ENCODE measurements around the gene PCNT. TPM values are rescaled to one million over a fixed set of nuclear protein-coding genes. Genes with fewer than 3 reads are reported as not detected.

The PCNT gene
- total and polyA plus RNA-seq, 7 donors = 99.4 to 642 (median 248) TPM

DNA sequence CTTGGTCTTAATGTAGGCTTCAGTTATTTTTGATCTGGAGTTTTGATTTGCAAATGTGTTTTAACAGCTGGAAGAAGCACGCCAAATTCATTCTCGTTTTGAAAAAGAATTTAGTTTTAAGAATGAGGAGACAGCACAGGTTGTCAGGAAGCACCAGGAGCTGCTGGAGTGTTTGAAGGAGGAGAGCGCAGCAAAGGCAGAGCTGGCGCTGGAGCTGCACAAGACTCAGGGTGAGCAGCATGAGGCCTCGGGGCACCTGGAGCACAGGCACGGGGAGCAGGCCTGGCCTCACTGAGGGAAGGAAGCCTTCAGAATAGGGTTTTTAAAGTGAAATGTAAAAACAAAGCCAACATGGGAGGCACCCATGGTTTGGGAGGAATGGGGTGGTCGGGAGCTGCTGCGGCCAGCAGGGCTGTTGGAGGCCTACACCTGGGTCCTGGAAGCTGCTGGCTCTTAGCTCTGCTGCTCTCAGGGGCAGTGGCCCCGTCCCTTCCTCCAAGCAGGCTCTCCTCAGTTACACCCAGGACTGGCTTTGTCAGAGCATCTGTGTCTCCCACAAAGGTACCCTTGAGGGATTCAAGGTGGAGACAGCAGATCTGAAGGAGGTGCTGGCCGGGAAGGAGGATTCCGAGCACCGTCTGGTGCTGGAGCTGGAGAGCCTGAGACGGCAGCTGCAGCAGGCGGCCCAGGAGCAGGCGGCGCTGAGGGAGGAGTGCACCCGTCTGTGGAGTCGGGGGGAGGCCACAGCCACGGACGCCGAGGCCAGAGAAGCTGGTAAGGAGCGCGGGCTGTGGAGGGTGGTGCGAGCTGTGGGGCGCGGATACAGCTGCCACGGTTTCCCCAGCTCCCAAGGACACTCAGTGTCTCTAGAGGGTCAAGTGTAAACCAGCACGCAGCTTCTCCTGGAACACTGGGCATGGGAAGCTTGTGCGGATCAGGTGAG, 66.9 kb downstream of the PCNT start:
- intact Hi-C loops (cut with DNase I) = loop anchor here in 1 of 2 donors (10.0 kb wide), 1 partner anchor 166 kb away; the partner anchor contains the start of gene LSS
- Histone ChIP-seq H3K36me3 (ENCODE audit: insufficient read depth in 1 of 2, low read depth in 1 of 2) (peaks cover 0 to 78% of the 10 kb centered on the region in 2 donors), H3K9me3 (no peaks in the 10 kb centered on the region), H3K27me3 (ENCODE audit: insufficient read depth in 3 of 3, low read length in 2 of 3) (no peaks in the 10 kb centered on the region), H3K4me1 (peaks cover 41% of the 10 kb centered on the region), H3K4me3 (no peak overlapping the region), H3K27ac (peak overlapping the region; percentile 92)
- WGBS, 3 donors = 83 to 96% (median 84%) methylated on average over 29 of the region's 29 CpGs
- DNase-seq = peak; percentile 11 to 56
- ATAC-seq = no peak
- TF ChIP-seq, protein P1, sequence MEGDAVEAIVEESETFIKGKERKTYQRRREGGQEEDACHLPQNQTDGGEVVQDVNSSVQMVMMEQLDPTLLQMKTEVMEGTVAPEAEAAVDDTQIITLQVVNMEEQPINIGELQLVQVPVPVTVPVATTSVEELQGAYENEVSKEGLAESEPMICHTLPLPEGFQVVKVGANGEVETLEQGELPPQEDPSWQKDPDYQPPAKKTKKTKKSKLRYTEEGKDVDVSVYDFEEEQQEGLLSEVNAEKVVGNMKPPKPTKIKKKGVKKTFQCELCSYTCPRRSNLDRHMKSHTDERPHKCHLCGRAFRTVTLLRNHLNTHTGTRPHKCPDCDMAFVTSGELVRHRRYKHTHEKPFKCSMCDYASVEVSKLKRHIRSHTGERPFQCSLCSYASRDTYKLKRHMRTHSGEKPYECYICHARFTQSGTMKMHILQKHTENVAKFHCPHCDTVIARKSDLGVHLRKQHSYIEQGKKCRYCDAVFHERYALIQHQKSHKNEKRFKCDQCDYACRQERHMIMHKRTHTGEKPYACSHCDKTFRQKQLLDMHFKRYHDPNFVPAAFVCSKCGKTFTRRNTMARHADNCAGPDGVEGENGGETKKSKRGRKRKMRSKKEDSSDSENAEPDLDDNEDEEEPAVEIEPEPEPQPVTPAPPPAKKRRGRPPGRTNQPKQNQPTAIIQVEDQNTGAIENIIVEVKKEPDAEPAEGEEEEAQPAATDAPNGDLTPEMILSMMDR (IDR thresholded peaks at IDR 0.05) = no peak

DNA sequence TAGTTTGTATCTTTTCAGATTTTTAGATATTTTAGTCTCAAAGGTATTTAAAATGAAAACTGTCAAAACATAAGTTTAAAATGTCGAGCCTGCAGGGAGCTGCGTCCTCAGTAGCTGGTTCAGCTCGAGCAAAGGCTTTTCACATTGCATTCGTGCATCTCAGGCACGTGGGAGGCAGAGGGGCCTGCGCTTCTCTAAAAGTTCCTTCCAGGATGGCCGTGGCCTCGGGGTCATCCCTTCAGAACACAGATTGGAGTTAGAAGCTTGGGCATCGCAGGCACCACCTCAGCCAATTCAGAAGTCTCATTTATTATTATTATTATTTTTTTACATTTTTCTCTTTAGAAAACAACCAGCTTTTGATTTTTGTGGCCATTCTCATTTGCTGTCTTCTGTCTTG, 67.8 kb downstream of the PCNT start:
- H3K4me3 ChIP-seq = no peak overlapping the region
- 82 to 90% (median 87%) methylated on average over 9 of the region's 9 CpGs for WGBS, 3 donors
- TF ChIP-seq, protein P1 (IDR thresholded peaks at IDR 0.05) = no peak
- H3K27ac ChIP-seq = peak overlapping the region; percentile 92
- peaks cover 0 to 78% of the 10 kb centered on the region in 2 donors for H3K36me3 ChIP-seq (ENCODE audit: insufficient read depth in 1 of 2, low read depth in 1 of 2)
- H3K9me3 ChIP-seq = no peaks in the 10 kb centered on the region
- H3K4me1 ChIP-seq = peaks cover 34% of the 10 kb centered on the region
- intact Hi-C loops (cut with DNase I) = loop anchor here in 1 of 2 donors (2.0 to 10.0 kb wide), 2 partner anchors 15 to 167 kb away; partner anchors contain the start of gene LSS
- H3K27me3 ChIP-seq (ENCODE audit: insufficient read depth in 3 of 3, low read length in 2 of 3) = no peaks in the 10 kb centered on the region
- DNase-seq (peak; percentile 12 to 47), ATAC-seq (no peak)

DNA sequence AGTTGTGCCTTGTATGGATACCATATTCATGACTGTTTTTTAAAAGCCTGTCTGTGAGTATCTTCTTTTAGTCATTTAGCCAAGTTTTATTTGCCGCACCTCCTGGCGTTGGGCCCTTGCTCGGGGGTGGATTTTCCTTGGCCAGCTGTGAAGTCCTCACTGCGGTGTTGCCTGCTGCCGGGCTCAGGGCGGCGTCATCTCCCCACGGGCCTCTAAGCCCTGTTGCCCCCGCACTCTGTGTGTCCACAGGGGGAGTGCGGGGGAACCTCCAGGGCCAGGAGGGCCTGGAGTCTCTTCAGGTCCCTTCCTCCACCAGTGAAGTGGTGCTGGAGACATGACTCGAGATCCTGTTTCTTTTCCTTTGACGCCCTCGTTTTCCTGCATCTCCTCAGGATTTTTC, 69.0 kb downstream of the PCNT start:
- Histone ChIP-seq H3K4me1 (peaks cover 34% of the 10 kb centered on the region), H3K4me3 (no peak overlapping the region), H3K27me3 (ENCODE audit: insufficient read depth in 3 of 3, low read length in 2 of 3) (no peaks in the 10 kb centered on the region), H3K27ac (peak overlapping the region; percentile 92), H3K36me3 (ENCODE audit: insufficient read depth in 1 of 2, low read depth in 1 of 2) (peaks cover 0 to 80% of the 10 kb centered on the region in 2 donors), H3K9me3 (no peaks in the 10 kb centered on the region)
- 27 to 32% (median 28%) methylated on average over 13 of the region's 13 CpGs for WGBS, 3 donors
- intact Hi-C loops (cut with DNase I) = loop anchor here in 1 of 2 donors (2.0 to 10.0 kb wide), 2 partner anchors 16 to 168 kb away; partner anchors contain the start of gene LSS
- ATAC-seq (peak; percentile 18 to 44 (median 32)), DNase-seq (peak; percentile 78 to 83)
- TF ChIP-seq, protein P1 (IDR thresholded peaks at IDR 0.05) = no peak

DNA sequence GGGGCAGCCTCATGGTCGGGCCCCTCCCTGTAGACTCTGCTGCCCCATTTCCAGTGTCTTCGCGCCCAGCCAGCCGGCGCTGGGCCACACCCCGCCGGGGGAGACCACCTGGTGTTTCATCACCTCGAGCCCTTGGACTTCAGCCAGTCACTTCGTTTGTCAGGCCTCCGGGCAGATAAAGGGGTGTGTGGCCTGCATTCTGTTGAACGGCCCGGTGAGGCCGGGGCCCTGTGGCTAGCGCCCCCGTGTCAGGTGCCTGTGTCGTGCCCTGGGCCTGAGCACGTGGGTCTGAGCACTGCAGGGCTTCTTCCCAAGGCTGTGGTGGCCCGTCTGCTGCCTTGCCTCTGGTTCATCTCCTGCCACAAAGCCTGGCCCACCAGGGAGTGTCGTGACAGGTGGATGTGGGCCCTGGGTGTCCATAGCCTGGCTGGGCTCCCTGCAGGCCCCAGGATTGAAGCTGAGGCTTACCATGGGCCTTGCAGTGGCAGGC, 69.5 kb downstream of the PCNT start:
- Histone ChIP-seq H3K27ac (peak overlapping the region; percentile 92), H3K9me3 (no peaks in the 10 kb centered on the region), H3K36me3 (ENCODE audit: insufficient read depth in 1 of 2, low read depth in 1 of 2) (peaks cover 0 to 81% of the 10 kb centered on the region in 2 donors), H3K27me3 (ENCODE audit: insufficient read depth in 3 of 3, low read length in 2 of 3) (no peaks in the 10 kb centered on the region), H3K4me1 (peaks cover 34% of the 10 kb centered on the region), H3K4me3 (no peak overlapping the region)
- 32 to 54% (median 34%) methylated on average over 19 of the region's 19 CpGs for WGBS, 3 donors
- TF ChIP-seq, protein P1 (IDR thresholded peaks at IDR 0.05) = no peak
- DNase-seq (peak; percentile 43 to 75), ATAC-seq (peak; percentile 28 to 40 (median 38))
- intact Hi-C loops (cut with DNase I) = loop anchor here in 1 of 2 donors (2.0 to 10.0 kb wide), 2 partner anchors 17 to 169 kb away; partner anchors contain the start of gene LSS

All from psoas muscle (tissue), 8 donors.